ENCODE data around the gene HOXC6. TPM values are rescaled to one million over a fixed set of nuclear protein-coding genes. Genes with fewer than 3 reads are reported as not detected.

The HOXC6 gene
- total and polyA plus RNA-seq, 2 of the 13 experiments (the other 11 are each of a cell fraction or from before 2014, with no cell fraction given): not detected

GRCh38 chr12:54001283-54002187 is 26.7 kb upstream of the HOXC6 start (continued):
- no peak for TF ChIP-seq AHR (CRISPR knock-in tag; IDR thresholded peaks at IDR 0.05)
- TF ChIP-seq ARID2 (CRISPR knock-in tag; IDR thresholded peaks at IDR 0.05; ENCODE audit: borderline replicate concordance): no peak
- TF ChIP-seq IKZF5 (CRISPR knock-in tag; IDR thresholded peaks at IDR 0.05): no peak
- no peak for TF ChIP-seq ZNF33A (CRISPR knock-in tag; IDR thresholded peaks at IDR 0.05; ENCODE audit: borderline replicate concordance)
- TF ChIP-seq ZFP1 (CRISPR knock-in tag; IDR thresholded peaks at IDR 0.05): no peak

- H3K9ac ChIP-seq (ENCODE audit: insufficient read depth, low read depth, low read length): no peak overlapping the region
- POLR2A ChIA-PET: no interaction called here
- CTCF ChIA-PET (ENCODE audit: low intra/inter-chr PET ratio, low total read pairs): no interaction called here
- FAIRE-seq (no peak), DNase-seq (ENCODE audit: low spot score) (no peak), ATAC-seq (no peak)
- H3K4me2 ChIP-seq (ENCODE audit: low read depth, low read length): no peak overlapping the region
- peaks cover 22 to 89% of the 10 kb centered on the region in 2 experiments for H3K27me3 ChIP-seq (ENCODE audit: control insufficient read depth in 1 of 2, insufficient read depth in 2 of 2, low read length in 2 of 2)
- BruUV-seq (replicated peaks): no TSS peak
- H3K9me3 ChIP-seq (ENCODE audit: low read length): no peaks in the 10 kb centered on the region
- no peak overlapping the region for H3K27ac ChIP-seq (ENCODE audit: extremely low read length, insufficient read depth, low read length)
- no peaks in the 10 kb centered on the region for H4K20me1 ChIP-seq (ENCODE audit: insufficient read depth, low read length)
- no peak overlapping the region for H3K4me3 ChIP-seq (replicated peaks in 1 of 3; ENCODE audit: insufficient read depth in 1 of 3, low read depth in 2 of 3, low read length in 3 of 3)
- peaks cover 32% of the 10 kb centered on the region for H3K4me1 ChIP-seq (ENCODE audit: insufficient read depth, low read length)
- WGBS (ENCODE audit: low lambda C conversion rate): 49% methylated on average over 19 of the region's 19 CpGs
- intact Hi-C loops (cut with micrococcal nuclease; ENCODE audit: unreplicated experiment): loop anchor here (10.0 kb wide), 1 partner anchor 362 kb away; the partner anchor contains the start of gene GPR84
- no peaks in the 10 kb centered on the region for H3K36me3 ChIP-seq (replicated peaks in 1 of 2; ENCODE audit: control insufficient read depth in 1 of 2, insufficient read depth in 2 of 2, low read length in 2 of 2)
- no peaks in the 10 kb centered on the region for H3K79me2 ChIP-seq (ENCODE audit: insufficient read depth, low read length)
- in situ Hi-C loops (cut with HindIII; ENCODE audit: extremely low pct_ligation_motif_present, low pct_unique_long_range_greater_than_20kb): no loop called here
- H2AFZ ChIP-seq (ENCODE audit: low read length): no peak overlapping the region
- TF ChIP-seq TBL1XR1 (IDR thresholded peaks at IDR 0.05; ENCODE audit: borderline replicate concordance, low read length, partially characterized antibody): no peak
- no peak for TF ChIP-seq ZNF746 (CRISPR knock-in tag; IDR thresholded peaks at IDR 0.05)
- TF ChIP-seq EED (CRISPR knock-in tag; IDR thresholded peaks at IDR 0.05): no peak
- no peak for TF ChIP-seq ZNF747 (CRISPR knock-in tag; IDR thresholded peaks at IDR 0.05; ENCODE audit: borderline replicate concordance)
- no peak for TF ChIP-seq ATM (IDR thresholded peaks at IDR 0.05; ENCODE audit: borderline replicate concordance)
- no peak for TF ChIP-seq MAFK (conservative IDR thresholded peaks at IDR 0.05 in 1 of 2, IDR thresholded peaks at IDR 0.05 in 1 of 2; ENCODE audit: low read length in 2 of 2)
- TF ChIP-seq ZNF570 (CRISPR knock-in tag; IDR thresholded peaks at IDR 0.05; ENCODE audit: borderline replicate concordance): no peak
- TF ChIP-seq ZBED4 (CRISPR knock-in tag; IDR thresholded peaks at IDR 0.05; ENCODE audit: borderline replicate concordance): no peak
- TF ChIP-seq ZNF276 (CRISPR knock-in tag; IDR thresholded peaks at IDR 0.05; ENCODE audit: low read depth): no peak
- TF ChIP-seq ZNF547 (CRISPR knock-in tag; IDR thresholded peaks at IDR 0.05): no peak
Measured at GRCh38 chr12:54002278-54002914, 25.8 kb upstream of the HOXC6 start.

All from HepG2 (cell line).